Loucy (cell line): ENCODE results near the gene EXD1.

ENCODE experiments used
- H2AFZ ChIP-seq: fragments of 200-600 bp; sonication (generic); 2 replicates; pipeline ENCODE4 v1.6.0; 2016; ENCODE audit warnings: antibody characterized with exemption, mild to moderate bottlenecking, low read length, moderate library complexity
- H3F3A ChIP-seq: fragments of 200-600 bp; 2 replicates; pipeline ENCODE4 v1.6.0; 2016; ENCODE audit warnings: antibody characterized with exemption, low read depth, mild to moderate bottlenecking
- H3K27me3 ChIP-seq: fragments of 200-600 bp; sonication (generic); 2 replicates; pipeline ENCODE4 v1.6.1; 2014; ENCODE audit warnings: low read length, mild to moderate bottlenecking; ENCODE audit not compliant: insufficient read depth, poor library complexity, severe bottlenecking
- H3K36me3 ChIP-seq: fragments of 200-600 bp; sonication (generic); 2 replicates; pipeline ENCODE4 v1.6.1; 2016; ENCODE audit warnings: low read length; ENCODE audit not compliant: insufficient read depth
- H3K4me1 ChIP-seq: fragments of 200-600 bp; sonication (generic); 2 replicates; pipeline ENCODE4 v1.5.1; 2014; ENCODE audit warnings: low read length, mild to moderate bottlenecking; ENCODE audit not compliant: insufficient read depth, poor library complexity, severe bottlenecking
- H3K4me2 ChIP-seq: fragments of 200-600 bp; sonication (generic); 2 replicates; pipeline ENCODE4 v1.6.0; 2014; ENCODE audit warnings: antibody characterized with exemption, low read length, low read depth, mild to moderate bottlenecking; ENCODE audit not compliant: poor library complexity, severe bottlenecking
- H3K4me3 ChIP-seq: fragments of 200-600 bp; sonication (generic); 2 replicates; pipeline ENCODE4 v1.5.1; 2014; ENCODE audit warnings: low read length, mild to moderate bottlenecking, mixed read lengths; ENCODE audit not compliant: poor library complexity, severe bottlenecking
- H3K79me2 ChIP-seq: fragments of 200-600 bp; sonication (generic); 2 replicates; pipeline ENCODE4 v1.6.1; 2014; ENCODE audit warnings: low read length; ENCODE audit not compliant: insufficient read depth
- H3K9ac ChIP-seq: fragments of 200-600 bp; sonication (generic); 2 replicates; pipeline ENCODE4 v1.6.0; 2014; ENCODE audit warnings: mild to moderate bottlenecking, low read depth, low read length, moderate library complexity; ENCODE audit not compliant: poor library complexity, severe bottlenecking
- H3K9me2 ChIP-seq: fragments of 200-600 bp; sonication (generic); replicated peaks from 2 replicates; pipeline ENCODE4 v1.6.1; 2016; ENCODE audit warnings: low read depth, low read length, mixed read lengths
- H3K9me3 ChIP-seq: fragments of 200-600 bp; sonication (generic); 2 replicates; pipeline ENCODE4 v1.6.1; 2014; ENCODE audit warnings: mild to moderate bottlenecking, antibody characterized with exemption, low read length, low read depth; ENCODE audit not compliant: insufficient read depth
- H4K20me1 ChIP-seq: fragments of 200-600 bp; sonication (generic); 2 replicates; pipeline ENCODE4 v1.6.0; 2014; ENCODE audit warnings: antibody characterized with exemption, low read length, mild to moderate bottlenecking; ENCODE audit not compliant: insufficient read depth, poor library complexity, severe bottlenecking
- CTCF ChIP-seq: fragments of 200-600 bp; sonication (generic); conservative IDR thresholded peaks from 2 replicates; pipeline ENCODE4 v1.5.1; 2014; ENCODE audit warnings: mild to moderate bottlenecking, antibody characterized with exemption, low read length
- EZH2phosphoT487 ChIP-seq: fragments of 200-600 bp; IDR thresholded peaks from 2 replicates; pipeline ENCODE4 v1.6.1; 2018; ENCODE audit warnings: antibody characterized with exemption, mild to moderate bottlenecking, moderate library complexity, borderline replicate concordance

EXD1 gene

DNA sequence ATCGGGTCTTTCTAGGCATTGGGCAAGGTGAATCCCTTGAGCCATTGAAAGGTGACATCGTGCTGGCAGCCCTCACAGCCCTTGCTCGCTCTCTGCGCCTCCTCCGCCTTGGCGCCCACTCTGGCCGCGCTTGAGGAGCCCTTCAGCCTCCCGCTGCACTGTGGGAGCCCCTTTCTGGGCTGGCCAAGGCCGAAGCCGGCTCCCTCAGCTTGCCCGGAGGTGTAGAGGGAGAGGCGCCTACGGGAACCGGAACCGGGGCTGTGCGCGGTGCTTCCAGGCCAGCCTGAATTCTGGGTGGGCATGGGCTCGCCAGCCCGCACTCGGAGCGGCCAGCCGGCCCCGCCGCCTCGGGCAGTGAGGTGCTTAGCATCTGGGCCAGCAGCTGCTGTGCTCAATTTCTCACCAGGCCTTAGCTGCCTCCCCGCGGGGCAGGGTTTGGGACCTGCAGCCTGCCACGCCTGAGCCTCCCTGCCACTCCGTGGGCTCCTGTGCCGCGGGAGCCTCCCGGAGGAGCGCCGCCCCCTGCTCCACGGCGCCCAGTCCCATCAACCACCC lies 79.0 kb downstream of the EXD1 start:
- H3K79me2 ChIP-seq: no peaks in the 10 kb centered on the region
- H3K4me1 ChIP-seq: no peaks in the 10 kb centered on the region
- no peaks in the 10 kb centered on the region for H3K27me3 ChIP-seq
- no peaks in the 10 kb centered on the region for H4K20me1 ChIP-seq
- TF ChIP-seq CTCF (no peak), EZH2phosphoT487 (no peak)
- H3K9me2 ChIP-seq: no peaks in the 10 kb centered on the region
- H3K9me3 ChIP-seq: no peaks in the 10 kb centered on the region
- no peak overlapping the region for H3K4me3 ChIP-seq
- no peaks in the 10 kb centered on the region for H3F3A ChIP-seq
- H2AFZ ChIP-seq: no peak overlapping the region
- H3K4me2 ChIP-seq: no peak overlapping the region
- H3K9ac ChIP-seq: no peak overlapping the region
- no peaks in the 10 kb centered on the region for H3K36me3 ChIP-seq

GRCh38 chr15:41150279-41150678 lies 80.3 kb downstream of the EXD1 start:
- Histone ChIP-seq H3K4me3 (no peak overlapping the region), H3K79me2 (no peaks in the 10 kb centered on the region), H2AFZ (no peak overlapping the region), H3K9me2 (no peaks in the 10 kb centered on the region), H3K27me3 (no peaks in the 10 kb centered on the region), H3K36me3 (no peaks in the 10 kb centered on the region), H3K4me1 (no peaks in the 10 kb centered on the region), H4K20me1 (no peaks in the 10 kb centered on the region), H3K9ac (no peak overlapping the region), H3K4me2 (no peak overlapping the region), H3F3A (no peaks in the 10 kb centered on the region), H3K9me3 (no peaks in the 10 kb centered on the region)
- no peak for TF ChIP-seq EZH2phosphoT487
- no peak for TF ChIP-seq CTCF

- Histone ChIP-seq H4K20me1 (no peaks in the 10 kb centered on the region), H3K4me2 (no peak overlapping the region), H3K36me3 (no peaks in the 10 kb centered on the region), H3K4me1 (no peaks in the 10 kb centered on the region), H2AFZ (no peak overlapping the region), H3K79me2 (no peaks in the 10 kb centered on the region), H3K9ac (no peak overlapping the region), H3K9me3 (no peaks in the 10 kb centered on the region), H3K9me2 (no peaks in the 10 kb centered on the region), H3F3A (no peaks in the 10 kb centered on the region), H3K27me3 (no peaks in the 10 kb centered on the region), H3K4me3 (no peak overlapping the region)
- no peak for TF ChIP-seq EZH2phosphoT487
- no peak for TF ChIP-seq CTCF
These were observed 82.5 kb downstream of the EXD1 start for GRCh38 chr15:41148065-41148464.
